ENCODE measurements around the gene RNGTT.
"Not testable (repeated sequence)": the region's sequence is repeated elsewhere in the genome, so short reads cannot be mapped to it uniquely, and the experiment has no call there.

RNGTT gene

DNA sequence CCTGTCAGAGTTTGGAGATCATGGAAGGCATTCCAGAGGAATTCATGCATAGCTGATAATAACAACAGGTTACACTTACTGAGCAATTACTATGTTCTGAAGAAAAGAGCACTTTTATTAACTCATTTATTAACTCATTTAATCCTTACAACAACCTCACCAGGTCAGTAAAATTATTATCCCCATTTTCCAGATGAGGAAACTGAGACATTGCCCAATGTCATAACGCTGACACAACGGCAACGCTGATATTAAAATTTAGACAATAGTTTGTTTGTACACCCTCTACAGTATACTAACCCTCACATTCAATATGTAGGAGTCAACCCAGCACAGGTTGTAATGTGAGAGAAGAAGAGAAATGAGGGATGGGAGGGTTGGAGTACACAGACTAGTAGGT is 105.0 kb downstream of the RNGTT start:
- DNase-seq: no peak

DNA sequence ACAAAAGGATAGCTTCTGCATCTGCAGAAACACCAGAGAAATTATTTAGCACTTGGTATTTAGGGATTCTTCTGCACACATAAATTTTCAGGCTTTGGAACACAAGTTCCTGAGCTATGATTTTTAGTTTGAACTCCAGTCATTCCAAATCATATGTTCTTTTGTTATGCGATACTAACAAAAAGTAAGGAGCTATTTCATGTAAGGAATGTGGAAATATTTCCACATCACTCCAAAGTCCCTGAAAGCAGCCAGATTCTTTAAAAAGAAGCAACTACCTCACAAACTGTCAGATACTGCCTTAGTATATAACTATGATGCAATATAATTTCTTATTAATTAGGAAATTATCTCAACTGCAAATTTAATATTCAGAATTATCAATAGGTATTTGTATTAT is 106.9 kb downstream of the RNGTT start:
- DNase-seq: no peak

DNA sequence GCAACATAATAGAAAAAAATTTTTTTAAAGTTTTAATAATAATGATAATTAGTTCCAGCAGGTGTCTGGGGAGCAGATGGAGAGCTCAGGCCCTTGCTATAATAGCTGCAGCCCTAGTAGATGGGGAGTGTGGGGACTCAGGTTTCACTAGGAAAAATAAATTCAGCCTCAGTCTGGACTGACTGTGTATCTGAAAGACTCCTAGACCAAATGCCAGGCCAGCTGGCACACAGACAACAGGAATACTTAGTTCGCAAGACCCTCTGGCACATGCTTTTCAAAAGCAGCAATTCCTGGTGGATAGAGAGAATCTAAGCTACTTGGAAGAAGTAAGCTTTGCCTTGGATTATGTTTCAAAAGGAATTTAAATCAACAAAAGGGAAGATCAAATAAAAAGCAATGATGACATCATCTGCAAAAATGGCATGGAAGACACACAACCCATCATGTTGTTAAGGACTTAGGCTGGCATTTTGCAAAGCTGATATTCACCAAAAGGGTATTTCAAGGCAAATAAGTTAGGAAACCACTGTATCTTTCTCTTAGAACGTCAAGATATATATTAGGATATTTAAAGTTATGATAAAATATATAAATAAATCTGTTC is 107.8 kb downstream of the RNGTT start:
- no peak for DNase-seq

GRCh38 chr6:88852775-88853174 is 110.6 kb downstream of the RNGTT start:
- no peak for DNase-seq

DNA sequence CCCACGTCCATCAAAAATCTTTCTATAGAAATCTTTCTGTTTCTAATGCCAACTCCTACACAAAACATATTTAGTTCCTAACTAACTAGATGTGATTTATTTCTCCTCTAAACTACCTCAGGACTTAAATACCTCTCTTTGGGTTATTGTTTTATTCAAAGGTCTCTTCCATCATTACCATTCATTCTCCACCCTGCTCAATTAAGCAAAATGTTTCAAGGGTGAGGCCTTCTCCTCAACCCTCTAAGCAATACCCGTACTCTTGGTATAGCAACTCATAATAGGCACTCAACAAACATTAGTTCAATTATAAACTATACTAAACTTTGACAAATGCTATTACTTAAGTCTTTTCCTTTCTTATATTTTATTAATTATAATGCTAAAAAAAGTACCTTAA is 111.4 kb downstream of the RNGTT start:
- no peak for DNase-seq

DNA sequence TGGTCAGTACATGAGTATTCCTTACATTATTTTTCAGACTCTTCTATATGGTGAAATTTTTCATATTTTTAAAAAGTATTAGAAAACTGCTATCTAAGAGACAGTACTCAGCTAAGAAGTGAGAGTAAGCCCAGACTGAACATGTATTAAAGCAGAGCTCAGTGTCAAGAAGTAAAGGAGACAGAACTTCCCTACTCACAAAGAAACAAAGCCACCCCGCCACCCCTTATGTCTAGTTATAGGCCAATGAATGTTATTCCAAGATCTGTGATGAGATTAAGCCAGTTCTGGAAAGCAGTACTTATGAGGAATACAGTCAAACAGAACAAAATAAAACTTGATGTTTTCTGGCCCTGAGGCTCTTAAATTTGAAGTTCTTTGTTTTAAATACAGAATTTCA is 114.5 kb downstream of the RNGTT start:
- DNase-seq: no peak

DNA sequence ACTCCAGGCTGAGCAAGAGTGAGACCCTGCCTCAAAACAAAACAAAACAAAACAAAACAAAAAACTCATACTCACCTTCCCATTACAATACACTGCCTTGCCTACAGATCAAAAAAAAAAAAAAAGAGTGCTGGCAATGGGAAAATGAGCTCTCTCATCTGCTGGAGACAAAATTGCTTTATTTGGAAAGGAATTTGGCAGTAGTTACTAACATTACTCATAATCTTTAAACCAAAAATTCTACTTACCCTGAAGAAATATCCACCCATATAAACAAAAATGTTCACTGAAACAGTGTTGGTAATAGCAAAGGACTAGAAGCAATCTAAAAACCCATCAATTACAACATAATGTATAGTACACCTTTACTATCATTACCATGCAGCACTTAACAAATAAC is 120.4 kb downstream of the RNGTT start:
- DNase-seq: no peak

GRCh38 chr6:88842320-88842719 is 121.1 kb downstream of the RNGTT start:
- DNase-seq: no peak

DNA sequence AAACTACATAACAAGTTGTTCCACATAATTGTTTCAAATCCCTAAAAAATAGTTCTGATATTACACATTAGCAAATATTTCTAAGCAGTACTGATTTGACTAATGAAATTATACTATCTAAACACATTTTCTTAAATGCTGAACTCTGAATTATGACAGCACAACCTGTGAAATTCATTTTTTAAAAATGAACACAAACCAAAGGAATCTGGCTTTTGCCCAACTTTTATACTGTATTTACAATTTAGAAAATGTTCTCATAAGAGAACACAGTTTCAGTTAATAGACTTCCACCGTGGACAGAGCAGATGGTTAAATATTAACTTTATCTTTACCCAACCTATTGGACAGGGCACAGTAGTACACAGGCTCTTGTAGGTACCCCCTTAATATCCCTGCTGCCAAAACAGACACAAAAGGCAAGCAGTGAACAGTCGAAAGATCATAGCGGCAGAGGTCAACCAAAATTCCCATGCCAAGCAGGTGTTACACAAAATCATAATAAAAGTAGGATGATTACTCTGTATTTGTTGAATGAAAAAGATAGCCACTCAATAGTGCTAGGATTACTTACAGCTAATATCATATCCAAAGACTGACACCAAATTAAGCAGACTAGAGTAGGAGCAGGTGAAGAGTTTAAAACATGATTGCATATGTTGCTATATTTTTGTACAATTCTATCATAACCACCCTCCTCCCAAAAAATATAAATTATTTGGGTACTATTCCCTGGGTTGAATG is 122.5 kb downstream of the RNGTT start:
- DNase-seq: no peak

DNA sequence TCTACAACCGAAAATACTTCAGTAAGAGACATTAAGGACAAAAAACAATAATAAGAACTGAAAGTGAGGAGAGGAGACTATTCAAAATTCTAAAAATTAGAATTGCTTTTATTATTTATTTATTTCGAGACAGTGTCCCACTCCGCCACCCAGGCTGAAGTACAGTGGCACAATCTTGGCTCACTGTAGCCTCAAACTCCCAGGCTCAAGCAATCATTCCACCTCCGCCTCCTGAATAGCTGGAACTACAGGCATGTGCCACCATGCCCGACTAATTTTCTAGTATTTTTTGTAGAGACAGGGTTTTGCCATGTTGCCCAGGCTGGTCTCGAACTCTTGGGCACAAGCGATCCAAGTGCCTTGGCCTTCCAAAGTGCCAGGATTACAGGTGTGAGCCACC is 123.1 kb downstream of the RNGTT start:
- no peak for DNase-seq

GRCh38 chr6:88839280-88839679 is 124.1 kb downstream of the RNGTT start:
- DNase-seq: no peak

- DNase-seq: no peak
Observed at GRCh38 chr6:88835210-88835609, 128.2 kb downstream of the RNGTT start.

DNA sequence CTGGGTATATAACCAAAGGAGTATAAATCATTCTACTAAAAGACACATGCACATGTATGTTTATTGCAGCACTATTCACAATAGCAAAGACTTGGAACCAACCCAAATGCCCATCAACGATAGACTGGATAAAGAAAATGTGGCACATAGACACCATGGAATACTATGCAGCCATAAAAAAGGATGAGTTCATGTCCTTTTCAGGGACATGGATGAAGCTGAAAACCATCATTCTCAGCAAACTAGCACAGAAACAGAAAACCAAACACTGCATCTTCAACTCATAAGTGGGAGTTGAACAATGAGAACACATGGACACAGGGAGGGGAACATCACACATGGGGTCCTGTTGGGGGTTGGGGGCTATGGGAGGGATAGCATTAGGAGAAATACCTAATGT is 130.3 kb downstream of the RNGTT start:
- DNase-seq: not testable (repeated sequence)

GRCh38 chr6:88827599-88827998 is 135.8 kb downstream of the RNGTT start:
- not testable (repeated sequence) for DNase-seq

DNA sequence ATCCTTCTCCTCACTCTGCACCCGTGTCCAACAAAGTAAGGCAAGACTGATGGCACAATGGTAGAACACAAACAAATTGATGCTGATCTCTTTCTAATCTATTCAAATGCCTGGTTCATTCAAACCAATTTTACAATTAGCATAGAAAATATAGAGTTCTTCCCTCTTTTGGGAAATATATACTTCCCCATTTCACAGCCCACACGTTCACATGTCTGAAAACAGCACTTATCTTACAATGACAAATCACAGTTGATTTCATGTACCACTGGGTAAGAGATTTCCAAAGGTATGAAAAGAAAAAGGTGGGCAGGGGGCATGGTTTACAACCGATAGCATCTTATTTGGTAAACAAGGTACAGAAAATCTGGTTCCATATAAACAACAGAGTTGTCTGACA is 137.6 kb downstream of the RNGTT start:
- DNase-seq: peak; percentile 2

DNA sequence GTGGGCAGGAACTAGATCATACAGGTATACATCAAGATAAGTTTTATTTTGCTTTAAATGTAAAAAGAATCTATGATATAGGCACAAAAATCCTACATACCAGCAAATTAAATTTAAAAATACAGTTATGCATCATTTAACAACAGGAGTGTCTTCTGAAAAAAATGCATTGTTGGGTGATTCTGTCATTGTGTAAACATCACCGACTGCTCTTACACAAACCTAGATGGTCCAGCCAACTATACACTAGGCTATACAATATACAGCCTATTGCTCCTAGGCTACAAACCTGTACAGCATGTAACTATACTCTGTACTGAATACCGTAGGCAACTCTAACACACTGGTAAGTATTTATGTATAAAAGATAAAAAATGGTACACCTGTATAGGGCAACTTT is 139.4 kb downstream of the RNGTT start:
- no peak for DNase-seq

DNA sequence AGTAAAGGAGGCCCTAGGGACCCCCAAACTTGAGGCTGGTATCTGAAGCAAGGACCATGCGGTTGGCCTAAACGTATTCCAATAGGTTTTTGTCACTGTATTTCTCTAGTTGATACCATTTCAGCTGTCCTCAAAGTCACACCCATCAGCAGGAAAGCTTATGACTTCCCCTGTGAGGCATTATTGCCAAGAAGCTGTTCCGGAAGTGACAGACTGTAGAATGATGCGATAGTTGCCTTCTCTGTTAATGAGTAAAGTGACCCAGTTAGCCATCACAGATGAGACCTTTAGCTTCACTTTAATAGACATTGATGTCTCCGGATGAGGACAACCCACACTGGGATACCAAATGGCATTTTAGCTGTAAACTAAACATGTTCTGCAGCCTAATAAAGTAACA is 147.9 kb downstream of the RNGTT start:
- DNase-seq: no peak

- DNase-seq: no peak
Observed at GRCh38 chr6:88814909-88815308, 148.5 kb downstream of the RNGTT start.

- no peak for DNase-seq
Observed at GRCh38 chr6:88813045-88813444, 150.4 kb downstream of the RNGTT start.

- no peak for DNase-seq
Observed at GRCh38 chr6:88810701-88811100, 152.7 kb downstream of the RNGTT start.

DNA sequence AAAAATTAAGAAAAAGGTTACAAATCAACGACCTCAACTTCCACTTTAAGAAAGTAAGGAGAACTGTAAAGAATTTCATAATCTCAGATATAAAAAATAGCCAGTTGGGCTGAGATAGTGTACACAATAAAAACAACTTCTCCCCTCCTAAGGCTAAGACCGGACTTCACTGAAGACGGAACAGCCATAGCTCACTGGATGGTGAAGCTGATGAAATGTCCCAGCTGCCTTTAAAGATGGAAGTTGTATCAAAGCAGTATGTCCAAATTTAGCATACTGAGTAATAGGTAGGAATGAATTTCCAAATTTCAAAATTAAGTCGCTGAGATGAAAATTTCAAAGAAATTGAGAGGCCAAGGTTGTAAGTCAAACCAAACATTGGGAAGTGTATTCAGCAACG is 153.3 kb downstream of the RNGTT start:
- no peak for DNase-seq

DNA sequence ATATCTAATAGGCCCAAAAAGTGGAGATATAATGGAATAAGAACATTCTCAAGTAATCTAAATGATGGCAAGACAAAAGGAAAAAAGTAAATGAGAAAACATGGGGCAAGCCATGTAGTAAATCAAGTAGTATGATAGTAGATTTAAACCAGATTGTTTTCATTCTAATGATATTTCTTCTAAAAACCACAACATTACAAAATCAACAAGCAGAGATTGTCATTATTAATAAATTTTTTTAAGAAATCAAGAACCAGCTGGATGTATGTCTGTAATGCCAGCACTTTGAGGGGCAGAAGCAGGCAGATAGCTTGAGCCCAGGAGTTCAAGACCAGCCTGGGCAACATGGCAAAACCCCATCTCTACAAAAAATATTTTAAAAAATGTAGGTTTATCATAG is 155.0 kb downstream of the RNGTT start:
- no peak for DNase-seq

DNA sequence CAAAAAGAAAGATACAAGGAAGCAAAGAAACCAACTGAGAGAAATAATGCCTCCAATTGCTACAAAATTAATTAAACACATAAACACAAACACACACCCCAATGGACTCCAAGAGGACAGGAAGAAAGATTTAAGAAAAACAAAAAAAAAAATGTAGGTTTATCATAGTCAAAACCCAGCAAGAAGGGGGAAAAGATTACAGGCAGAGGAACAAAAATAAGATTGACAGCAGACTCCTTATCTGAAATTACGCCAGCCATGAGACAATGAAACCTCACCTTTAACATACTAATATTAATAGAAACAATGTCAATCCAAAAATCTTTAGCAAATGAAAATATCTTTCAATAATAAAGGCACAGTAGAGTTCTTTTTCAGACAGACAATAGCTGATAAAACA is 155.8 kb downstream of the RNGTT start:
- no peak for DNase-seq

DNA sequence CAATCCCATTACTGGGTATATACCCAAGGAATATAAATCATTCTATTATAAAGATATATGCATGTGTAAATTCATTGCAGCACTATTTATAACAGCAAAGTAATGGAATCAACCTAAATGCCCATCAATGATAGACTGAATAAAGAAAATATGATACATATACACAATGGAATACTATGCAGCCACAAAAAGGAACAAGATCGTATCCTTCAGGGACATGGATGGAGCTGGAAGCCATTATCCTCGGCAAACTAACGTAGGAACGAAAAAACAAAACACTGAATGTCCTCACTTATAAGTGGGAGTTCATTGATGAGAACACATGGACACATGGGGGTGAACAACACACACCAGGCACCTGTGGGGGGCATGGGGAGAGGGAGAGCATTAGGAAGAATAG is 156.7 kb downstream of the RNGTT start:
- no peak for DNase-seq

GRCh38 chr6:88804701-88805100 is 158.7 kb downstream of the RNGTT start:
- no peak for DNase-seq

Data from MV-4-11 (cell line).